HL-60 (cell line): ENCODE results near the gene P2RX2.
A peak's percentile ranks its signal among the peaks of the same experiment; 100 is the strongest.

ENCODE experiments used
- DNase-seq, 2 experiments: peaks; one replicate each; pipeline ENCODE4 v3.0.0-alpha.2; 2010 to 2020; ENCODE audit warnings: low read depth in 1 of 2, low spot score in 1 of 2
- H3K27ac ChIP-seq: fragments of 250-450 bp; sonication (Bioruptor Pico); replicated peaks from 2 replicates; pipeline ENCODE4 v1.5.1; 2020; ENCODE audit warnings: mild to moderate bottlenecking, moderate library complexity
- H3K27me3 ChIP-seq: fragments of 250-450 bp; sonication (Bioruptor Pico); 2 replicates; pipeline ENCODE4 v1.5.1; 2021; ENCODE audit warnings: mild to moderate bottlenecking, moderate library complexity; ENCODE audit not compliant: insufficient read depth, poor library complexity, severe bottlenecking
- H3K4me3 ChIP-seq: replicated peaks from 2 replicates; pipeline ENCODE4 v1.5.1; 2011; ENCODE audit warnings: mild to moderate bottlenecking, control low read depth, low read length; ENCODE audit not compliant: insufficient read depth
- CTCF ChIP-seq: IDR thresholded peaks from one replicate; pipeline ENCODE4 v1.5.1; 2011; ENCODE audit warnings: low read length, control low read depth, inconsistent platforms; ENCODE audit not compliant: insufficient read depth
- GABPA ChIP-seq: IDR thresholded peaks from 2 replicates; pipeline ENCODE4 v1.6.1; 2012; ENCODE audit warnings: low read depth
- POLR2AphosphoS5 ChIP-seq: IDR thresholded peaks from 2 replicates; pipeline ENCODE4 v1.6.1; 2012; ENCODE audit warnings: low read depth
- REST ChIP-seq: IDR thresholded peaks from 2 replicates; pipeline ENCODE4 v1.6.1; 2012; ENCODE audit warnings: low read depth; ENCODE audit not compliant: insufficient replicate concordance
- SPI1 ChIP-seq: IDR thresholded peaks from 2 replicates; pipeline ENCODE4 v1.6.1; 2012; ENCODE audit warnings: low read depth, mild to moderate bottlenecking, borderline replicate concordance

P2RX2 gene

DNA sequence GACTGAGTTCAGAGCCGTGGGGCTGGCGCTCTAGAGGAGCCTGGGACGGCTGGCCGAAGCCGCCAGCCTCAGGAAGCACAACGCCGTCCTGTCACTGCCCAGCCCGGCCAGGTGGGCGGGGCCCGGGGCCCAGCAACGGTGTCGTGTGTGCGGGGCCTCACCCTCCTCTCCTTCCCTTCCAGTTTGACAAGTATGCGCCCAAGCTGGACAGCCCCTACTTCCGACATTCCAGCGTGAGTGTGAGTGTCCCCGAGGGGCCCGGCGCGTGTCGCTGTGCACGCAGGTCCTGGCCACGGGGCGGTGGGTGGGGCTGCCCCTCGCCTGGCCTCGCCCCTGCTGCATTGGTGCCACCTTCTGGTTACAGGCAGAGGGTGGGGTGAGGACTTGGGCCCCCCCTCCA is 46.5 kb upstream of the P2RX2 start:
- DNase-seq: no peak
- Histone ChIP-seq H3K27me3 (no peaks in the 10 kb centered on the region), H3K4me3 (no peak overlapping the region), H3K27ac (no peak overlapping the region)
- TF ChIP-seq REST (no peak), POLR2AphosphoS5 (peak; percentile 33; the same call in 1 of the 2 replicates)

- Histone ChIP-seq H3K27ac (no peak overlapping the region), H3K27me3 (no peaks in the 10 kb centered on the region), H3K4me3 (no peak overlapping the region)
- DNase-seq: no peak
- TF ChIP-seq SPI1 (no peak), REST (no peak), CTCF (no peak), POLR2AphosphoS5 (no peak), GABPA (no peak)
Observed at GRCh38 chr12:132572801-132573760, 45.5 kb upstream of the P2RX2 start.

- no peak for DNase-seq
- TF ChIP-seq CTCF: no peak
- Histone ChIP-seq H3K27ac (no peak overlapping the region), H3K27me3 (no peaks in the 10 kb centered on the region), H3K4me3 (no peak overlapping the region)
Observed at GRCh38 chr12:132574271-132574996, 44.1 kb upstream of the P2RX2 start.

GRCh38 chr12:132575661-132576060 is 42.9 kb upstream of the P2RX2 start:
- no peak for DNase-seq
- TF ChIP-seq SPI1 (no peak), GABPA (no peak), POLR2AphosphoS5 (no peak), CTCF (no peak), REST (no peak)
- Histone ChIP-seq H3K27me3 (no peaks in the 10 kb centered on the region), H3K27ac (no peak overlapping the region), H3K4me3 (no peak overlapping the region)
